Measurements from ENCODE around the gene IRF9.

IRF9 gene

DNA sequence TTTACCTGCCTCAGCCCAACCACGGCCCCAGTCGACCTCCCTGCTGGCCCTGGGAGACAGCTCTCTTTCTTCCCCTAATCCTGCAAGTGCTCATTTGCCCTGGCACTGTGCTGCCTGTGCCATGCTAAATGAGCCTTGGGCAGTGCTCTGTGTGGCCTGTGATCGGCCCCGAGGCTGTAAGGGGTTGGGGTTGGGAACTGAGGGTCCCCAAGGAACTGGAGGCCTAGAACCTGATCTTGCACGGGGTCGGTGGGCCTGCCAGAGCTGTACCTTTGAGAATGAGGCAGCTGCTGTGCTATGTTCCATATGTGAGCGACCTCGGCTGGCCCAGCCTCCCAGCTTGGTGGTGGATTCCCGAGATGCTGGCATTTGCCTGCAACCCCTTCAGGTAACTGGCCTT is 11.0 kb upstream of the IRF9 start:
- TF ChIP-seq, protein P1, sequence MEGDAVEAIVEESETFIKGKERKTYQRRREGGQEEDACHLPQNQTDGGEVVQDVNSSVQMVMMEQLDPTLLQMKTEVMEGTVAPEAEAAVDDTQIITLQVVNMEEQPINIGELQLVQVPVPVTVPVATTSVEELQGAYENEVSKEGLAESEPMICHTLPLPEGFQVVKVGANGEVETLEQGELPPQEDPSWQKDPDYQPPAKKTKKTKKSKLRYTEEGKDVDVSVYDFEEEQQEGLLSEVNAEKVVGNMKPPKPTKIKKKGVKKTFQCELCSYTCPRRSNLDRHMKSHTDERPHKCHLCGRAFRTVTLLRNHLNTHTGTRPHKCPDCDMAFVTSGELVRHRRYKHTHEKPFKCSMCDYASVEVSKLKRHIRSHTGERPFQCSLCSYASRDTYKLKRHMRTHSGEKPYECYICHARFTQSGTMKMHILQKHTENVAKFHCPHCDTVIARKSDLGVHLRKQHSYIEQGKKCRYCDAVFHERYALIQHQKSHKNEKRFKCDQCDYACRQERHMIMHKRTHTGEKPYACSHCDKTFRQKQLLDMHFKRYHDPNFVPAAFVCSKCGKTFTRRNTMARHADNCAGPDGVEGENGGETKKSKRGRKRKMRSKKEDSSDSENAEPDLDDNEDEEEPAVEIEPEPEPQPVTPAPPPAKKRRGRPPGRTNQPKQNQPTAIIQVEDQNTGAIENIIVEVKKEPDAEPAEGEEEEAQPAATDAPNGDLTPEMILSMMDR (IDR thresholded peaks at IDR 0.05): no peak

DNA sequence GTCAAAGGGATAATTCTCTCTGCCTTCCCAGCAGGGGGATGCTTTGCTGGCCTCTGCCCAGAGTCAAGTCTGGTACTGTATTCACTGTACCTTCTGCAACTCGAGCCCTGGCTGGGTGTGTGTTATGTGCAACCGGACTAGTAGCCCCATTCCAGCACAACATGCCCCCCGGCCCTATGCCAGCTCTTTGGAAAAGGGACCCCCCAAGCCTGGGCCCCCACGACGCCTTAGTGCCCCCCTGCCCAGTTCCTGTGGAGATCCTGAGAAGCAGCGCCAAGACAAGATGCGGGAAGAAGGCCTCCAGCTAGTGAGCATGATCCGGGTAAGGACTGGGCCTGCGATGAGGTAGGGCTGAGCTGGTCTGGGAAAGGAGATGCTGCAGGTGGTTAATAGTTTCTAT is 10.5 kb upstream of the IRF9 start:
- TF ChIP-seq, protein P1 (IDR thresholded peaks at IDR 0.05): no peak
- Histone ChIP-seq H3K9ac (no peak overlapping the region), H3K4me1 (peaks cover 12% of the 10 kb centered on the region), H3K4me2 (ENCODE audit: low read length) (no peak overlapping the region), H3K79me2 (peaks cover 17% of the 10 kb centered on the region), H3K36me3 (ENCODE audit: control insufficient read depth, insufficient read depth, low read length) (no peaks in the 10 kb centered on the region), H2AFZ (no peak overlapping the region), H3K9me3 (ENCODE audit: control insufficient read depth, low read length) (no peaks in the 10 kb centered on the region), H3K4me3 (ENCODE audit: low read depth, low read length) (no peak overlapping the region), H3K27me3 (ENCODE audit: control insufficient read depth, insufficient read depth, low read length) (no peaks in the 10 kb centered on the region), H3K27ac (no peak overlapping the region)

More for the DNA sequence above, 11.0 kb upstream of the IRF9 start:
- Histone ChIP-seq H3K27ac (no peak overlapping the region), H3K36me3 (ENCODE audit: control insufficient read depth, insufficient read depth, low read length) (no peaks in the 10 kb centered on the region), H3K27me3 (ENCODE audit: control insufficient read depth, insufficient read depth, low read length) (no peaks in the 10 kb centered on the region), H3K9ac (no peak overlapping the region), H3K4me3 (ENCODE audit: low read depth, low read length) (no peak overlapping the region), H3K4me1 (peaks cover 14% of the 10 kb centered on the region), H2AFZ (no peak overlapping the region), H3K9me3 (ENCODE audit: control insufficient read depth, low read length) (no peaks in the 10 kb centered on the region), H3K4me2 (ENCODE audit: low read length) (no peak overlapping the region), H3K79me2 (peaks cover 17% of the 10 kb centered on the region)

- H3K4me1 ChIP-seq: peaks cover 7% of the 10 kb centered on the region
- H2AFZ ChIP-seq: no peak overlapping the region
- H3K27ac ChIP-seq: no peak overlapping the region
- H3K9ac ChIP-seq: no peak overlapping the region
- no peaks in the 10 kb centered on the region for H3K27me3 ChIP-seq (ENCODE audit: control insufficient read depth, insufficient read depth, low read length)
- H3K36me3 ChIP-seq (ENCODE audit: control insufficient read depth, insufficient read depth, low read length): no peaks in the 10 kb centered on the region
- H3K9me3 ChIP-seq (ENCODE audit: control insufficient read depth, low read length): no peaks in the 10 kb centered on the region
- TF ChIP-seq, protein P1 (IDR thresholded peaks at IDR 0.05): no peak
- H3K79me2 ChIP-seq: peaks cover 17% of the 10 kb centered on the region
- H3K4me2 ChIP-seq (ENCODE audit: low read length): no peak overlapping the region
- H3K4me3 ChIP-seq (ENCODE audit: low read depth, low read length): no peak overlapping the region
Measured at GRCh38 chr14:24150993-24151392, 10.1 kb upstream of the IRF9 start.

DNA sequence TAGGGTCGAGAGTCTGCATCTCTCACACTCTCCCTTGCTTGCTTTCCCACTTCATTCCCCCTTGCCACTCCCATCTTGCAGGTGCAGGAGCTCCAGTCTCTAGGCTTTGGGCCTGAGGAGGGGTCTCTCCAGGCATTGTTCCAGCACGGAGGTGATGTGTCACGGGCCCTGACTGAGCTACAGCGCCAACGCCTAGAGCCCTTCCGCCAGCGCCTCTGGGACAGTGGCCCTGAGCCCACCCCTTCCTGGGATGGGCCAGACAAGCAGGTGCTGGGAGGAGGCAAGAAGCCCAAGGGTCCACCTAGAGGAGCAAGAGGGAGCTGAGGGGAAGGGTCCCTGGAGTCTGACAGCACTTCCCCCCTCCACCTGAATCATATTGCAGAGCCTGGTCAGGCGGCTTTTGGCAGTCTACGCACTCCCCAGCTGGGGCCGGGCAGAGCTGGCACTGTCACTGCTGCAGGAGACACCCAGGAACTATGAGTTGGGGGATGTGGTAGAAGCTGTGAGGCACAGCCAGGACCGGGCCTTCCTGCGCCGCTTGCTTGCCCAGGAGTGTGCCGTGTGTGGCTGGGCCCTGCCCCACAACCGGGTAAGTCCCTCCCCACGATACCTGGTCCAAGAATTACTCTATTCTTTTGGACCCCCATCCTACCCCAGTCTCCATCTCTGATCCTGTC is 9.5 kb upstream of the IRF9 start:
- no peak overlapping the region for H3K27ac ChIP-seq
- H3K4me3 ChIP-seq (ENCODE audit: low read depth, low read length): no peak overlapping the region
- H3K79me2 ChIP-seq: peaks cover 17% of the 10 kb centered on the region
- peaks cover 6% of the 10 kb centered on the region for H3K4me1 ChIP-seq
- H3K36me3 ChIP-seq (ENCODE audit: control insufficient read depth, insufficient read depth, low read length): no peaks in the 10 kb centered on the region
- no peak overlapping the region for H2AFZ ChIP-seq
- TF ChIP-seq, protein P1 (IDR thresholded peaks at IDR 0.05): no peak
- H3K9ac ChIP-seq: no peak overlapping the region
- no peaks in the 10 kb centered on the region for H3K9me3 ChIP-seq (ENCODE audit: control insufficient read depth, low read length)
- no peaks in the 10 kb centered on the region for H3K27me3 ChIP-seq (ENCODE audit: control insufficient read depth, insufficient read depth, low read length)
- no peak overlapping the region for H3K4me2 ChIP-seq (ENCODE audit: low read length)

GRCh38 chr14:24155100-24155499 is 6.0 kb upstream of the IRF9 start:
- Histone ChIP-seq H3K27me3 (ENCODE audit: control insufficient read depth, insufficient read depth, low read length) (no peaks in the 10 kb centered on the region), H3K4me2 (ENCODE audit: low read length) (no peak overlapping the region), H3K4me3 (ENCODE audit: low read depth, low read length) (no peak overlapping the region), H3K9ac (no peak overlapping the region), H3K36me3 (ENCODE audit: control insufficient read depth, insufficient read depth, low read length) (no peaks in the 10 kb centered on the region), H3K4me1 (no peaks in the 10 kb centered on the region), H3K79me2 (peaks cover 3% of the 10 kb centered on the region), H3K9me3 (ENCODE audit: control insufficient read depth, low read length) (no peaks in the 10 kb centered on the region), H3K27ac (no peak overlapping the region), H2AFZ (no peak overlapping the region)
- TF ChIP-seq, protein P1 (IDR thresholded peaks at IDR 0.05): no peak
